HG03103 (cell line): ENCODE measurements around the gene ZCRB1.
"Not testable (repeated sequence)": the region's sequence is repeated elsewhere in the genome, so short reads cannot be mapped to it uniquely, and the experiment has no call there.

Source experiments
- ATAC-seq: cut with Tn5 transposase; IDR thresholded peaks from one replicate; pipeline ENCODE4 v1.9.1; 2021; ENCODE audit warnings: low read depth; ENCODE audit not compliant: unreplicated experiment

ZCRB1 gene

DNA sequence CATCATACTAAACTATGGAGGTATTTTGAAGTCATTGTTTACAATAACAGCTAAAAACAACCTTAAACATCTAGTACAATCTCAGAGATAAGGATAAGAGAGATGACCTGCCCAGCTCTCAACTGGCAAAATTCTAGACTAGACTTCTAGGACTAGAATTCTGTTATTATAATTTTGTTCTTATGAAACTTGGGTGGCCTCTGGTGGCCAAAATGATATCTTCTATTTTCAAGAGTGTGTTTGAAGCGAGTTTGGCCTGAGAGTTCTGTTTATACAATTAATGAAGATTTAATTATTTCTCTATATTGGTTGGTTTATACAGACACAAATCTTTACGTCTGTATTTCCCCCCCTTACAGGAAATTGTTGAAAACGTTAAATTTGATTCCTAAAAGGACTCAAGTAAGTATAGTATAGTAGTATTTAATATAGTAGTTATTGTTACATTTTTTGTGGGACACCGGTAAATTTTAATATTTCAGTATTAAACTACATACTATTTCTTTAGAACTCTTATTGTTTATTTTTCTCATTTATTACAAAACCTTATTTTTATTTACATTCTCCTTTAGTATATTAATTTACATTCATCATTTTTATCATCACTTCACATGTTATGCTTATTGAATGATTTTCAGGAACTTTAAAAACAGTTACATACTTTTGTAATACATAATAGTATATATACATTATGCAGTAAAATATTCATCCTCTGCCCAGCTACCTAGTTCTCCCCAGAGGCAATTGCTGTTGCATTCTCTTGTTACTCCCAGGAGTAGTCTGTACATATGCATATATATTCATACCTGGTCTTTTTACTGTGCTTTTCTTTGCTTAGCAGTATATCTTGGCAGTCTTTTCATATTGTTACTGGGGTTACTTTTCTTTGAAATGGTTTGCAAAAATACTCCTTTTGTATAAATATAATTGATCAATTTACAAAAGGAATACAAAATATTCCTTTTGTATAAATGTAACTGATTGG, 6.7 kb upstream of the ZCRB1 start:
- peak; percentile 73 for ATAC-seq

DNA sequence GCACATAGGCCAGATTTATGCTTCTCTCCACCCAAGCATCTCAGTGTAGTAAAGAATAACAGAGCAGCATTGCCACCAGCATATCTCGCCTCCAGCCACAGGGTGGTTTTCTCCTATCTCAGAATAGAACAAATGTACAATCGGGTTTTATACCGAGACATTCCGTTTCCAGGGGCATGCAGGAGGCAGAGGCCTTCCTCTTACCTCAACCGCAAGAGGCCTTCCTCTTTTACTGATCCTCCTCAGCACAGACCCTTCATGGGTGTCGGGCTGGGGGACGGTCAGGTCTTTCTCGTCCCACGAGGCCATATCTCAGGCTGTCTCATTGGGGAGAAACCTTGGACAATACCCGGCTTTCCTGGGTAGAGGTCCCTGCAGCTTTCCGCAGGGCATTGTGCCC, 4.2 kb upstream of the ZCRB1 start:
- not testable (repeated sequence) for ATAC-seq

DNA sequence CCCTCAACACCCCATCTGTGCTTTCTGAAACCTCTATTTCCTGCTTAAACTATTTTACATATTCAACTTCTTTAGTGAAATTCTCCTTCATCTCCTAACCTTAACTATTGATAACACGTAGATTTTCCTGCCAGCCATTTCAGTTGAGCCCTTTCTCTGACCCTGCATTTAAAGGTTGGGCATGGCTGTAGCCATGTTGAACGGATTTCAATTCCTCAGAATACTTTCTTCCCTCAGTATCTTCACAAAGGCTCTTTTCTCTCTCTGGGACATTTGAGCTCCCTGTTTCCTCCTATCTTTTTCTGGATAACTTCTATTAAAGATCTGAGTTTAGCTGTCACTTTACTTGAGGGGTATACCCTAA, 1.3 kb upstream of the ZCRB1 start:
- ATAC-seq = no peak

- ATAC-seq = no peak
Measured at GRCh38 chr12:42326541-42327226, 790 bp upstream of the ZCRB1 start.

DNA sequence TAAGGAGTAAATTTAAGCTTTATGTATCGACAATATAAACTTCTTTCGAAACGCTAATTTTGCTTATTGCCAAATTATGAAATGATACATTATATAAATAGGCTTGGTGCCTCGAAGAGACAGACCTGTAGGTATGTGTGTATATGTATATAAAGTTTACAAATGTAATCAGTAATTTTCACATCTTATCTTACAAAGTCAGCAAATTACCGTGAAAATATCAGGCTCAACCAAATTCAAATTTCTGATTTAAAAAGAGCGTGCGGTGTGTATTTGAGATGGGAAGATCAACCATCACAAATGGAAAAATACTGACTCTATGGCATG, 605 bp downstream of the ZCRB1 start:
- no peak for ATAC-seq

DNA sequence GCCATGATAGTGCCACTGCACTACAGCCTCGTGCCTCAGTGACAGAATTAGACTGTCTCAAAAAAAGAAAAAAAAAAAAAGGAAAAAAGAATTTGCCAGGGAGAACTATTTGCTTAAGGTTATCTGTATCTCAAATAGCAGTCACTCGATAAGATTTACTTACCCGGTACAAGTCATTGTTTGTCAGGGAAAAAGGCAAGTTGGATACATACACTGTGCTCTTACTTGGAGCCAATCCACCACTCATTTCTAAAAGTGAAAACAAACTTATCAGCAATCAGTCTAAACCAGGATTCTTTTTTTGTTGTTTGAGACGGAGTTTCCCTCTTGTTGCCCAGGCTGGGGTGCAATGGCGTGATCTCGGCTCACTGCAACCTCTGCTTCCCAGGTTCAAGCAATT, 2.0 kb downstream of the ZCRB1 start:
- ATAC-seq = no peak

DNA sequence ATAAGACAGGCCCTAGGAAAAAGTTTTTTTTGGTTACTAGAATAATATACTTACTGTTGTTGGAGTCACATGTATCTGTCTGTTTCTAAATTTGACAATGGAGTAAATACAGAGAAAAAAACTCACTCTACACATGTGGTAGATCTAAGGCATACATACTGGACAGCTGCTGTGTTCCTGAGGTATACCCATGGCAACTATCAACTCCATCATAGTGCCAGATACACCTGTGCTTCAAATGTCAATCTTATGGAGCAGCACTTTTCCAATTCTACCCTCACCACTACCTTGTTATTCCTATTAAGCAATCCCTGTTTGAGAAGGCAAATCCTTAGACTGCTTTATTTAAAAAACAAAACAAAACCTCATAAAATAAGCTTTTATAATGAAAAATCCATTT, 3.3 kb downstream of the ZCRB1 start:
- no peak for ATAC-seq

GRCh38 chr12:42320796-42321195, 5.1 kb downstream of the ZCRB1 start:
- ATAC-seq = no peak

GRCh38 chr12:42315108-42315507, 10.8 kb downstream of the ZCRB1 start:
- no peak for ATAC-seq

DNA sequence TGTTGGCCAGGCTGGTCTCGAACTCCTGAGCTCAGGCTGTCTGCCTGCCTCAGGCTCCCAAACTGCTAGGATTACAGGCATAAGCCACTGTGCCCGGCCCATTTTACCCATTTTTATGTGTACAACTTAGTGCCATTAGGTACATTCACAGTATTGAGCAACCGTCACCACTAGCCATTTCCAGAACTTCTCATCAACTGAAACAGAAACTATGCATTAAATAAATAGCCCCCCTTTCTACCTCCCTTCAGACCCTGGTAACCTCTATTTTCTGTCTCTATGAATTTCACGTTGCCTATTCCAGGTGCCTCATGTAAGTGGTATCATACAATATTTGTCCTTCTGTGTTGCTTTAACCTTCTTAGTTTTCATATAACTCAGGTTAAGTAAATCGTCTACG, 15.9 kb downstream of the ZCRB1 start:
- ATAC-seq = no peak

DNA sequence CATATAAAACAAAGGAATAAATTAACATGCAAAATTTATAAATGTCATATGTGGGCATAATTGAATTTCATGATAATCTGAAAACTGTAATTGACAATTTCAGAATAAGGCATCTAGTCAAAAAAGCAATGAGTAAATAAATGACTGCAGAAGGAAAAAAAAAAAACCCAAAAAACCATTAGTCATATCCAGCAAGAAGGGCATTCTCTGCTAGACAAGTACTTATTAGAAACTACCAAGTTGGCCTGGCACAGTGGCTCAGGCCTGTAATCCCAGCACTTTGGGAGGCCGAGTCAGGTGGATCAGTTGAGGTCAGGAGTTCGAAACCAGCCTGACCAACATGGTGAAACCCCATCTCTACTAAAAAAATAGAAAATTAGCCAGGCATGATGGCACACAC, 17.5 kb downstream of the ZCRB1 start:
- no peak for ATAC-seq

DNA sequence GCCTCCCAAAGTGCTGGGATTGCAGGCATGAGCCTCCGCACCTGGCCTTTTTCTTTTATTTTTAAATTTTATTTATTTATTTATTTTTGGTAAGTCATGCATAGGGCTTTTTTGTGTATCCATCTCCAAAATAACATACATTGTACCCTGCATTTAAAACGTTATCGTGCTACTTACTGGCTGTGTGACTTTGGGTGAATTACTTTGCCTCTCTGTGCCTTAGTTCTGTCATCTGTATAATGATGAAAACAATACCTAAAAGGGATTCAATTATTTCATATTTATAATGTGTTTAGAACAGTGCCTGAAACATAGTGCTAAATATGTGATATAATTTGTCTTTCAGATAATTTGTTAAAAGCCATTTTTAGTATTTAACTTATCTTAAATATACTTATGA, 19.6 kb downstream of the ZCRB1 start:
- no peak for ATAC-seq

GRCh38 chr12:42299392-42300308, 26.2 kb downstream of the ZCRB1 start:
- ATAC-seq = peak; percentile 88

GRCh38 chr12:42298887-42299286, 27.0 kb downstream of the ZCRB1 start:
- no peak for ATAC-seq

GRCh38 chr12:42296503-42297109, 29.3 kb downstream of the ZCRB1 start:
- ATAC-seq = no peak

GRCh38 chr12:42291680-42292079, 34.2 kb downstream of the ZCRB1 start:
- ATAC-seq = no peak

GRCh38 chr12:42288544-42288943, 37.4 kb downstream of the ZCRB1 start:
- ATAC-seq = no peak

DNA sequence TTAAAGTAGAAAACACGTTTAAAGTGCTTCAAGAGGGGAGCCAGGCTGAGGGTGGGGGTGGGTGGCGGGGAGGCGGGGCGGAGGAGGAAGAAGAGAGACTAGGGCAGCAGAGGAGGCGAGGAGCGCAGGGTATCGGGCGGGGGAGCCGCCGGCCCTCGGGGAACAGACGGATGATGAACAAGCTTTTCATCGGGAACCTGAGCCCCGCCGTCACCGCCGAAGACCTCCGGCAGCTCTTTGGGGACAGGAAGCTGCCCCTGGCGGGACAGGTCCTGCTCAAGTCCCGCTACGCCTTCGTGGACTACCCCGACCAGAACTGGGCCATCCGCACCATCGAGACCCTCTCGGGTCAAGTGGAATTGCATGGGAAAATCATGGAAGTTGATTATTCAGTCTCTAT, 39.2 kb downstream of the ZCRB1 start:
- no peak for ATAC-seq

GRCh38 chr12:42285431-42285830, 40.5 kb downstream of the ZCRB1 start:
- no peak for ATAC-seq

- no peak for ATAC-seq
Measured at GRCh38 chr12:42284876-42285275, 41.0 kb downstream of the ZCRB1 start.

GRCh38 chr12:42284157-42284556, 41.7 kb downstream of the ZCRB1 start:
- no peak for ATAC-seq
